ENCODE data around the gene PRKCQ.

DNA sequence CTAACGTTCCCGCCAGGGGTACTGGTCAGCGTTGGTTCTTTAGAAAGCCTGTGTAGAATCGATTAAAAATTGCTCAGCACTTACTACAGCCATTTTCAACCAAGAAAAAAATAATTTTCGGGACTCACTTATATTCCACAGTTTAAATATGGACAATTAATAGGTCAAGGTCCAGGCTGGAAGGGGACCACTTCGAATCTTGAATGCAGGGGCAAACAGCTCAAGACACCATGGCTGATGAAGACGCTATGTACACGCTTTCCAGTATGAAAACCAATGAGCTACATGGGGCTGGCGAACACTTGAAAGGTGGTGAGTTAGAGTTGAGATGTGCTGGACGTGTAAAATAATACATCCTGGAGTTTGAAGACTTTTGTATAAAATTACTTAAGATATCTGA is 87.2 kb downstream of the PRKCQ start:
- TF ChIP-seq, protein P1, sequence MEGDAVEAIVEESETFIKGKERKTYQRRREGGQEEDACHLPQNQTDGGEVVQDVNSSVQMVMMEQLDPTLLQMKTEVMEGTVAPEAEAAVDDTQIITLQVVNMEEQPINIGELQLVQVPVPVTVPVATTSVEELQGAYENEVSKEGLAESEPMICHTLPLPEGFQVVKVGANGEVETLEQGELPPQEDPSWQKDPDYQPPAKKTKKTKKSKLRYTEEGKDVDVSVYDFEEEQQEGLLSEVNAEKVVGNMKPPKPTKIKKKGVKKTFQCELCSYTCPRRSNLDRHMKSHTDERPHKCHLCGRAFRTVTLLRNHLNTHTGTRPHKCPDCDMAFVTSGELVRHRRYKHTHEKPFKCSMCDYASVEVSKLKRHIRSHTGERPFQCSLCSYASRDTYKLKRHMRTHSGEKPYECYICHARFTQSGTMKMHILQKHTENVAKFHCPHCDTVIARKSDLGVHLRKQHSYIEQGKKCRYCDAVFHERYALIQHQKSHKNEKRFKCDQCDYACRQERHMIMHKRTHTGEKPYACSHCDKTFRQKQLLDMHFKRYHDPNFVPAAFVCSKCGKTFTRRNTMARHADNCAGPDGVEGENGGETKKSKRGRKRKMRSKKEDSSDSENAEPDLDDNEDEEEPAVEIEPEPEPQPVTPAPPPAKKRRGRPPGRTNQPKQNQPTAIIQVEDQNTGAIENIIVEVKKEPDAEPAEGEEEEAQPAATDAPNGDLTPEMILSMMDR (IDR thresholded peaks at IDR 0.05; ENCODE audit: insufficient read depth, low read length), result no peak
- TF ChIP-seq, protein P2, sequence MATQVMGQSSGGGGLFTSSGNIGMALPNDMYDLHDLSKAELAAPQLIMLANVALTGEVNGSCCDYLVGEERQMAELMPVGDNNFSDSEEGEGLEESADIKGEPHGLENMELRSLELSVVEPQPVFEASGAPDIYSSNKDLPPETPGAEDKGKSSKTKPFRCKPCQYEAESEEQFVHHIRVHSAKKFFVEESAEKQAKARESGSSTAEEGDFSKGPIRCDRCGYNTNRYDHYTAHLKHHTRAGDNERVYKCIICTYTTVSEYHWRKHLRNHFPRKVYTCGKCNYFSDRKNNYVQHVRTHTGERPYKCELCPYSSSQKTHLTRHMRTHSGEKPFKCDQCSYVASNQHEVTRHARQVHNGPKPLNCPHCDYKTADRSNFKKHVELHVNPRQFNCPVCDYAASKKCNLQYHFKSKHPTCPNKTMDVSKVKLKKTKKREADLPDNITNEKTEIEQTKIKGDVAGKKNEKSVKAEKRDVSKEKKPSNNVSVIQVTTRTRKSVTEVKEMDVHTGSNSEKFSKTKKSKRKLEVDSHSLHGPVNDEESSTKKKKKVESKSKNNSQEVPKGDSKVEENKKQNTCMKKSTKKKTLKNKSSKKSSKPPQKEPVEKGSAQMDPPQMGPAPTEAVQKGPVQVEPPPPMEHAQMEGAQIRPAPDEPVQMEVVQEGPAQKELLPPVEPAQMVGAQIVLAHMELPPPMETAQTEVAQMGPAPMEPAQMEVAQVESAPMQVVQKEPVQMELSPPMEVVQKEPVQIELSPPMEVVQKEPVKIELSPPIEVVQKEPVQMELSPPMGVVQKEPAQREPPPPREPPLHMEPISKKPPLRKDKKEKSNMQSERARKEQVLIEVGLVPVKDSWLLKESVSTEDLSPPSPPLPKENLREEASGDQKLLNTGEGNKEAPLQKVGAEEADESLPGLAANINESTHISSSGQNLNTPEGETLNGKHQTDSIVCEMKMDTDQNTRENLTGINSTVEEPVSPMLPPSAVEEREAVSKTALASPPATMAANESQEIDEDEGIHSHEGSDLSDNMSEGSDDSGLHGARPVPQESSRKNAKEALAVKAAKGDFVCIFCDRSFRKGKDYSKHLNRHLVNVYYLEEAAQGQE (IDR thresholded peaks at IDR 0.05; ENCODE audit: insufficient replicate concordance, low read depth), result no peak
- no peak for TF ChIP-seq POLR2AphosphoS5 (IDR thresholded peaks at IDR 0.05; ENCODE audit: low read depth)
- no peak for TF ChIP-seq GABPA (IDR thresholded peaks at IDR 0.05; ENCODE audit: low read depth)
- no peak for TF ChIP-seq SPI1 (IDR thresholded peaks at IDR 0.05; ENCODE audit: borderline replicate concordance, low read depth)

All from HL-60 (cell line).